H1 (cell line): ENCODE measurements around the gene ZC3H8. TPM values are rescaled to one million over a fixed set of nuclear protein-coding genes. Genes with fewer than 3 reads are reported as not detected.

Experiments
- CTCF ChIA-PET: fragments of 300-600 bp; sonication (Branson Sonifier 250); formaldehyde crosslinking; loops from one replicate; lab custom pipeline; 2021; ENCODE audit not compliant: partially characterized antibody; lab: Charles Lee
- POLR2A ChIA-PET: fragments of 300-600 bp; sonication (Branson Sonifier 250); formaldehyde crosslinking; loops from one replicate; lab custom pipeline; 2021; ENCODE audit warnings: inconsistent platforms; ENCODE audit not compliant: partially characterized antibody; lab: Charles Lee
- DNase-seq, 2 experiments: peaks; one replicate each; pipeline versions ENCODE4 v3.0.0 to v3.0.0-alpha.2; 2010 to 2022; ENCODE audit warnings: low spot score in 2 of 2, low read depth in 1 of 2, mixed read lengths in 1 of 2
- FAIRE-seq: peaks from 2 replicates; lab custom pipeline; 2011; peaks lifted over from hg19 to GRCh38; lab: Jason Lieb, UNC
- H2AFZ ChIP-seq: 2 replicates; pipeline ENCODE4 v1.8.1; 2012; ENCODE audit warnings: low read length, inconsistent platforms
- H2AK5ac ChIP-seq: 2 replicates; pipeline ENCODE4 v1.6.1; 2013; ENCODE audit warnings: low read depth, low read length
- H2BK120ac ChIP-seq: replicated peaks from 2 replicates; pipeline ENCODE3; 2013; ENCODE audit warnings: low read depth, low read length, inconsistent platforms
- H2BK12ac ChIP-seq: 2 replicates; pipeline ENCODE4 v1.6.1; 2013; ENCODE audit warnings: low read depth, low read length
- H2BK15ac ChIP-seq: 2 replicates; pipeline ENCODE4 v1.6.1; 2013; ENCODE audit warnings: low read length
- H2BK20ac ChIP-seq: 2 replicates; pipeline ENCODE4 v1.6.1; 2013; ENCODE audit warnings: low read length
- H2BK5ac ChIP-seq: 2 replicates; pipeline ENCODE4 v1.6.1; 2013; ENCODE audit warnings: low read depth, low read length
- H3K14ac ChIP-seq: 2 replicates; pipeline ENCODE4 v1.6.1; 2013; ENCODE audit warnings: inconsistent platforms; ENCODE audit not compliant: insufficient read length
- H3K18ac ChIP-seq: 2 replicates; pipeline ENCODE4 v1.6.1; 2013; ENCODE audit warnings: low read length; ENCODE audit errors: extremely low read depth
- H3K23ac ChIP-seq: 2 replicates; pipeline ENCODE4 v1.6.1; 2013; ENCODE audit warnings: inconsistent platforms; ENCODE audit not compliant: insufficient read length
- H3K23me2 ChIP-seq: 2 replicates; pipeline ENCODE4 v1.6.1; 2013; ENCODE audit warnings: low read depth, low read length
- H3K27ac ChIP-seq: 2 replicates; pipeline ENCODE4 v1.6.1; 2011; ENCODE audit warnings: low read depth, low read length, inconsistent platforms
- H3K27me3 ChIP-seq, 4 experiments: replicated peaks in 1 of 4; 1 replicate in 1 of 4; 2 replicates in 3 of 4; pipeline versions ENCODE4 v1.6.1 to v1.8.1; 2011 to 2013; ENCODE audit warnings: low read length in 3 of 4, mild to moderate bottlenecking in 3 of 4, inconsistent platforms in 2 of 4, mixed read lengths in 2 of 4, moderate library complexity in 1 of 4; ENCODE audit not compliant: control insufficient read depth in 3 of 4, insufficient read depth in 3 of 4; ENCODE audit errors: extremely low read depth in 1 of 4
- H3K36me3 ChIP-seq, 4 experiments: 2 replicates each; pipeline versions ENCODE4 v1.6.1 to v1.8.1; 2011 to 2013; ENCODE audit warnings: mild to moderate bottlenecking in 4 of 4, low read length in 3 of 4, moderate library complexity in 2 of 4, control low read depth in 1 of 4, inconsistent platforms in 1 of 4; ENCODE audit not compliant: insufficient read depth in 4 of 4, control insufficient read depth in 2 of 4
- H3K4ac ChIP-seq: replicated peaks from 2 replicates; pipeline ENCODE3; 2013; ENCODE audit warnings: low read length, low read depth, mixed read lengths, inconsistent platforms; ENCODE audit not compliant: insufficient read length
- H3K4me1 ChIP-seq, 4 experiments: replicated peaks in 1 of 4; 1 replicate in 1 of 4; 2 replicates in 3 of 4; pipeline versions ENCODE4 v1.6.1 to v1.8.1; 2011 to 2013; ENCODE audit warnings: low read length in 3 of 4, inconsistent platforms in 2 of 4, mixed read lengths in 1 of 4; ENCODE audit not compliant: insufficient read depth in 4 of 4, control insufficient read depth in 3 of 4
- H3K4me2 ChIP-seq, 2 experiments: 2 replicates each; pipeline versions ENCODE4 v1.6.1 to v1.8.1; 2011 to 2013; ENCODE audit warnings: low read depth in 2 of 2, low read length in 2 of 2, control low read depth in 1 of 2, inconsistent platforms in 1 of 2, mild to moderate bottlenecking in 1 of 2; ENCODE audit not compliant: insufficient read depth in 1 of 2
- H3K4me3 ChIP-seq, 4 experiments: fragments of 200-600, 300-600 bp in 1 of 4; sonication (generic), shearing (Covaris generic), sonication (Bioruptor Twin) in 1 of 4; 2 replicates each; pipeline versions ENCODE4 v1.5.1 to v1.8.1; 2011 to 2016; ENCODE audit warnings: low read length in 4 of 4, low read depth in 3 of 4, control low read depth in 2 of 4, inconsistent platforms in 2 of 4, mild to moderate bottlenecking in 2 of 4, mixed read lengths in 1 of 4, moderate library complexity in 1 of 4; ENCODE audit not compliant: insufficient read depth in 2 of 4; ENCODE audit errors: extremely low read depth in 1 of 4
- H3K56ac ChIP-seq: replicated peaks from 2 replicates; pipeline ENCODE3; 2013; ENCODE audit warnings: low read depth, mild to moderate bottlenecking, mixed read lengths, low read length, inconsistent platforms; ENCODE audit not compliant: insufficient read length
- H3K79me1 ChIP-seq: 2 replicates; pipeline ENCODE4 v1.6.1; 2013; ENCODE audit warnings: low read depth, low read length, control low read depth
- H3K79me2 ChIP-seq, 2 experiments: 2 replicates each; pipeline versions ENCODE4 v1.6.1 to v1.8.1; 2012 to 2013; ENCODE audit warnings: low read length in 2 of 2, mild to moderate bottlenecking in 2 of 2, inconsistent platforms in 1 of 2; ENCODE audit not compliant: insufficient read depth in 2 of 2, control insufficient read depth in 1 of 2
- H3K9ac ChIP-seq, 4 experiments: replicated peaks in 1 of 4; 1 replicate in 1 of 4; 2 replicates in 3 of 4; pipeline versions ENCODE4 v1.6.1 to v1.8.1; 2011 to 2013; ENCODE audit warnings: low read depth in 3 of 4, low read length in 3 of 4, control low read depth in 2 of 4, mild to moderate bottlenecking in 2 of 4, moderate library complexity in 2 of 4, inconsistent platforms in 1 of 4; ENCODE audit errors: extremely low read depth in 1 of 4
- H3K9me3 ChIP-seq, 2 experiments: 2 replicates each; pipeline versions ENCODE4 v1.6.1 to v1.8.1; 2012 to 2013; ENCODE audit warnings: mild to moderate bottlenecking in 2 of 2, moderate library complexity in 2 of 2, control low read depth in 1 of 2, inconsistent platforms in 1 of 2, low read depth in 1 of 2, low read length in 1 of 2, mixed read lengths in 1 of 2; ENCODE audit not compliant: insufficient read depth in 2 of 2
- H4K20me1 ChIP-seq, 2 experiments: replicated peaks in 1 of 2; 2 replicates each; pipeline versions ENCODE3 to v1.8.1; 2011 to 2013; ENCODE audit warnings: inconsistent platforms in 2 of 2, low read length in 2 of 2, mild to moderate bottlenecking in 1 of 2; ENCODE audit not compliant: insufficient read depth in 2 of 2, control insufficient read depth in 1 of 2
- H4K5ac ChIP-seq: 2 replicates; pipeline ENCODE4 v1.6.1; 2013; ENCODE audit warnings: low read length, low read depth, mixed read lengths, inconsistent platforms; ENCODE audit not compliant: insufficient read length
- H4K8ac ChIP-seq: 2 replicates; pipeline ENCODE4 v1.8.0; 2013; ENCODE audit warnings: mild to moderate bottlenecking, moderate library complexity, low read length, inconsistent platforms; ENCODE audit not compliant: insufficient read depth; ENCODE audit errors: extremely low read depth
- H4K91ac ChIP-seq: replicated peaks from 2 replicates; pipeline ENCODE3; 2013; ENCODE audit warnings: low read length, mixed read lengths, inconsistent platforms; ENCODE audit not compliant: insufficient read length
- ASH2L ChIP-seq: fragments of 200-600, 300-600 bp; sonication (generic); IDR thresholded peaks from one replicate; pipeline ENCODE4 v1.7.1; 2017; ENCODE audit warnings: low read length
- ATF2 ChIP-seq: IDR thresholded peaks from 2 replicates; pipeline ENCODE4 v1.6.1; 2012; ENCODE audit warnings: low read length, inconsistent platforms
- BACH1 ChIP-seq: IDR thresholded peaks from 2 replicates; pipeline ENCODE4 v1.6.1; 2012; ENCODE audit warnings: low read length, improper control_type of control experiment
- CHD1 ChIP-seq: IDR thresholded peaks from 2 replicates; pipeline ENCODE4 v1.6.1; 2012; ENCODE audit warnings: low read depth, low read length, improper control_type of control experiment
- EP300 ChIP-seq, 2 experiments: IDR thresholded peaks; 1 replicate in 1 of 2; 2 replicates in 1 of 2; pipeline ENCODE4 v1.6.1; 2011 to 2012; ENCODE audit warnings: low read depth in 2 of 2, low read length in 2 of 2, mild to moderate bottlenecking in 2 of 2, borderline replicate concordance in 1 of 2, inconsistent platforms in 1 of 2, moderate library complexity in 1 of 2
- EZH2 ChIP-seq: fragments of 200-600 bp; sonication (generic); IDR thresholded peaks from 2 replicates; pipeline ENCODE4 v1.7.1; 2012; ENCODE audit warnings: low read depth, mild to moderate bottlenecking, moderate library complexity, low read length, inconsistent platforms; ENCODE audit not compliant: severe bottlenecking
- KDM5A ChIP-seq: fragments of 200-600 bp; IDR thresholded peaks from 2 replicates; pipeline ENCODE4 v1.7.1; 2012; ENCODE audit warnings: mild to moderate bottlenecking, low read length, inconsistent platforms, mixed read lengths
- NANOG ChIP-seq: IDR thresholded peaks from 2 replicates; pipeline ENCODE4 v1.6.1; 2011; ENCODE audit warnings: low read length, low read depth, mild to moderate bottlenecking, inconsistent platforms; ENCODE audit not compliant: insufficient read depth, poor library complexity, severe bottlenecking
- PHF8 ChIP-seq: fragments of 200-600 bp; sonication (generic); conservative IDR thresholded peaks from 2 replicates; pipeline ENCODE4 v1.7.1; 2012; ENCODE audit warnings: low read depth, mild to moderate bottlenecking, inconsistent platforms, low read length, moderate library complexity
- POU5F1 ChIP-seq: IDR thresholded peaks from 2 replicates; pipeline ENCODE4 v1.6.1; 2011; ENCODE audit warnings: low read depth, mild to moderate bottlenecking, low read length, moderate library complexity
- SIRT6 ChIP-seq: IDR thresholded peaks from one replicate; pipeline ENCODE4 v1.7.1; 2012; ENCODE audit warnings: low read length, inconsistent platforms
- SRF ChIP-seq: IDR thresholded peaks from 2 replicates; pipeline ENCODE4 v1.6.1; 2011; ENCODE audit warnings: mild to moderate bottlenecking, low read depth, low read length, moderate library complexity
- whole genome bisulfite sequencing, 2 experiments: shearing (Covaris generic) in 1 of 2; methylation state at CpG; one replicate each; pipeline versions ENCODE4 v1.1.6 to v1.1.7; 2013 to 2015; ENCODE audit warnings: low lambda C conversion rate in 2 of 2, mixed read lengths in 2 of 2, inconsistent platforms in 1 of 2, low coverage in 1 of 2, missing lambda C conversion rate in 1 of 2; ENCODE audit not compliant: insufficient replicate concordance in 2 of 2, insufficient coverage in 1 of 2, insufficient read length in 1 of 2; ENCODE audit errors: extremely low coverage in 1 of 2, missing lambda C conversion rate in 1 of 2; 5-methylcytosine and 5-hydroxymethylcytosine counted together
- polyA plus RNA-seq, 7 experiments: library from polyadenylated mRNA; depleted of rRNA in 3 of 7; stranded (reverse) in 5 of 7; unstranded in 2 of 7; fragments of >200 nt in 5 of 7; fragments of 200-250 nt in 2 of 7; gene quantifications; 1 replicate in 5 of 7; 2 replicates in 1 of 7; 4 replicates in 1 of 7; pipeline versions ENCODE4 v1.2.1 to v1.2.3, GENCODE V29; 2011 to 2013; ENCODE audit warnings: missing spikeins in 2 of 7, mixed read lengths in 2 of 7
- total RNA-seq: library from RNA; stranded (reverse); fragmentation: NEBNext Ultra II Directional; extraction: Animal tissue kit (Norgen Biotek cat#: 25700); gene quantifications from 2 replicates; pipeline ENCODE4 v1.2.1, GENCODE V29; 2021

Gene ZC3H8
- total and polyA plus RNA-seq, 2 of the 8 experiments (the other 6 are each of a cell fraction or from before 2014, with no cell fraction given): 1.9 to 7.1 TPM

- FAIRE-seq: no peak
- CTCF ChIA-PET: interaction anchor here (0.8 to 3.3 kb wide), 3 partner anchors 11 to 47 kb away, joined by 3 to 10 read pairs (median 3); no protein-coding TSS in a partner anchor
- H3K4me1 ChIP-seq: no peaks in the 10 kb centered on the region
- TF ChIP-seq EZH2: no peak
- TF ChIP-seq SRF: no peak
- TF ChIP-seq ATF2: no peak
- TF ChIP-seq CHD1: no peak
- no peak for TF ChIP-seq BACH1
- no peak for TF ChIP-seq EP300 (IDR thresholded peaks at IDR 0.05; ENCODE audit: borderline replicate concordance in 1 of 2, low read depth in 2 of 2, low read length in 2 of 2)
- no peak for TF ChIP-seq KDM5A
- TF ChIP-seq ASH2L: no peak
- TF ChIP-seq SIRT6: no peak
- TF ChIP-seq POU5F1: no peak
- TF ChIP-seq PHF8: no peak
- TF ChIP-seq NANOG: no peak
Measured at GRCh38 chr2:112189001-112189556, 65.8 kb downstream of the ZC3H8 start.

More at GRCh38 chr2:112189001-112189556, 65.8 kb downstream of the ZC3H8 start:
- Histone ChIP-seq H3K27me3 (no peaks in the 10 kb centered on the region), H2AK5ac (no peak overlapping the region), H3K56ac (no peak overlapping the region), H2BK20ac (no peak overlapping the region), H3K79me2 (no peaks in the 10 kb centered on the region), H3K27ac (no peak overlapping the region), H4K5ac (no peak overlapping the region), H3K4me3 (no peak overlapping the region), H3K9ac (no peak overlapping the region), H3K23ac (no peak overlapping the region), H2BK12ac (no peak overlapping the region), H4K20me1 (peaks cover 0 to 1% of the 10 kb centered on the region in 2 experiments), H3K9me3 (peaks cover 0 to 9% of the 10 kb centered on the region in 2 experiments; a peak in 1 of 4 replicates), H3K14ac (peak overlapping the region; percentile 5), H4K91ac (no peak overlapping the region), H2AFZ (no peak overlapping the region), H4K8ac (0 out of 2 replicates have a peak overlapping the region, but pooled peaks have one; percentile 14), H3K4ac (no peak overlapping the region), H3K79me1 (no peaks in the 10 kb centered on the region), H3K23me2 (no peaks in the 10 kb centered on the region), H2BK15ac (no peak overlapping the region), H3K4me2 (no peak overlapping the region), H3K18ac (no peak overlapping the region), H3K36me3 (no peaks in the 10 kb centered on the region), H2BK120ac (no peak overlapping the region), H2BK5ac (no peak overlapping the region)
- WGBS, 2 experiments: 88% methylated on average over 3 of the region's 3 CpGs; no CpG with 5 or more reads in 1 of the 2 experiments
- DNase-seq: no peak
- POLR2A ChIA-PET: no interaction called here
